Hepatocyte (in vitro differentiated cells): ENCODE measurements around the gene KRT8. TPM values are rescaled to one million over a fixed set of nuclear protein-coding genes. Genes with fewer than 3 reads are reported as not detected.
A peak's percentile ranks its signal among the peaks of the same experiment; 100 is the strongest.

ENCODE experiments used
- DNase-seq: peaks from one replicate; pipeline ENCODE4 v3.0.0-alpha.2; 2016; ENCODE audit warnings: low spot score
- H2AFZ ChIP-seq: fragments of 200-600 bp; sonication (generic); 2 replicates; pipeline ENCODE4 v1.6.0; 2016; ENCODE audit warnings: antibody characterized with exemption, mild to moderate bottlenecking
- H3K27ac ChIP-seq: fragments of 200-600 bp; sonication (generic); 2 replicates; pipeline ENCODE4 v1.5.1; 2016; ENCODE audit warnings: mild to moderate bottlenecking
- H3K27me3 ChIP-seq: fragments of 200-600 bp; sonication (generic); 2 replicates; pipeline ENCODE4 v1.6.1; 2016
- H3K36me3 ChIP-seq: fragments of 200-600 bp; sonication (generic); replicated peaks from 2 replicates; pipeline ENCODE4 v1.5.1; 2016; ENCODE audit warnings: low read depth; ENCODE audit not compliant: insufficient read depth
- H3K4me1 ChIP-seq: fragments of 200-600 bp; sonication (generic); 2 replicates; pipeline ENCODE4 v1.5.1; 2016; ENCODE audit warnings: mild to moderate bottlenecking, moderate library complexity; ENCODE audit not compliant: insufficient read depth
- H3K4me2 ChIP-seq: fragments of 200-600 bp; sonication (generic); 2 replicates; pipeline ENCODE4 v1.6.0; 2016
- H3K4me3 ChIP-seq: fragments of 200-600 bp; sonication (generic); 2 replicates; pipeline ENCODE4 v1.5.1; 2016; ENCODE audit warnings: mild to moderate bottlenecking
- H3K79me2 ChIP-seq: fragments of 200-600 bp; sonication (generic); 2 replicates; pipeline ENCODE4 v1.6.0; 2017; ENCODE audit warnings: mild to moderate bottlenecking
- H3K9me2 ChIP-seq: fragments of 200-600 bp; sonication (generic); replicated peaks from 2 replicates; pipeline ENCODE4 v1.6.0; 2017; ENCODE audit warnings: mild to moderate bottlenecking; ENCODE audit not compliant: insufficient read depth
- H3K9me3 ChIP-seq: fragments of 200-600 bp; sonication (generic); 2 replicates; pipeline ENCODE4 v1.5.1; 2016; ENCODE audit warnings: low read depth, mild to moderate bottlenecking
- H4K20me1 ChIP-seq: fragments of 200-600 bp; sonication (generic); 2 replicates; pipeline ENCODE4 v1.6.0; 2016; ENCODE audit warnings: mild to moderate bottlenecking; ENCODE audit not compliant: insufficient read depth, poor library complexity, severe bottlenecking
- EZH2 ChIP-seq: fragments of 200-600 bp; sonication (generic); IDR thresholded peaks from 2 replicates; pipeline ENCODE4 v1.6.1; 2016; ENCODE audit warnings: antibody characterized with exemption, mild to moderate bottlenecking, borderline replicate concordance
- EZH2phosphoT487 ChIP-seq: fragments of 200-600 bp; sonication (generic); IDR thresholded peaks from one replicate; pipeline ENCODE4 v1.6.1; 2018; ENCODE audit warnings: antibody characterized with exemption, mild to moderate bottlenecking, low read depth, moderate library complexity; ENCODE audit not compliant: unreplicated experiment, severe bottlenecking
- WGBS: methylation state at CpG from one replicate; pipeline ENCODE4 v1.1.6; 2016; ENCODE audit warnings: low lambda C conversion rate; ENCODE audit errors: missing lambda C conversion rate; 5-methylcytosine and 5-hydroxymethylcytosine counted together
- polyA plus RNA-seq: library from polyadenylated mRNA; unstranded; fragments of >200 nt; fragmentation: Nextera tagmentation; extraction: Ambion mirVana; gene quantifications from 2 replicates; pipeline ENCODE4 v1.2.1, GENCODE V29; 2016
- total RNA-seq: library from RNA; depleted of rRNA; stranded (reverse); fragments of >200 nt; gene quantifications from 2 replicates; pipeline ENCODE4 v1.2.3, GENCODE V29; 2014
- TF ChIP-seq, protein P1 (sequence below): fragments of 200-600 bp; sonication (generic); IDR thresholded peaks from 2 replicates; pipeline ENCODE4 v1.5.1; 2016; ENCODE audit warnings: antibody characterized with exemption, mild to moderate bottlenecking; ENCODE audit not compliant: poor library complexity

KRT8 gene
- total and polyA plus RNA-seq, 2 experiments from 2014 or later: 1,381 to 2,058 TPM

DNA sequence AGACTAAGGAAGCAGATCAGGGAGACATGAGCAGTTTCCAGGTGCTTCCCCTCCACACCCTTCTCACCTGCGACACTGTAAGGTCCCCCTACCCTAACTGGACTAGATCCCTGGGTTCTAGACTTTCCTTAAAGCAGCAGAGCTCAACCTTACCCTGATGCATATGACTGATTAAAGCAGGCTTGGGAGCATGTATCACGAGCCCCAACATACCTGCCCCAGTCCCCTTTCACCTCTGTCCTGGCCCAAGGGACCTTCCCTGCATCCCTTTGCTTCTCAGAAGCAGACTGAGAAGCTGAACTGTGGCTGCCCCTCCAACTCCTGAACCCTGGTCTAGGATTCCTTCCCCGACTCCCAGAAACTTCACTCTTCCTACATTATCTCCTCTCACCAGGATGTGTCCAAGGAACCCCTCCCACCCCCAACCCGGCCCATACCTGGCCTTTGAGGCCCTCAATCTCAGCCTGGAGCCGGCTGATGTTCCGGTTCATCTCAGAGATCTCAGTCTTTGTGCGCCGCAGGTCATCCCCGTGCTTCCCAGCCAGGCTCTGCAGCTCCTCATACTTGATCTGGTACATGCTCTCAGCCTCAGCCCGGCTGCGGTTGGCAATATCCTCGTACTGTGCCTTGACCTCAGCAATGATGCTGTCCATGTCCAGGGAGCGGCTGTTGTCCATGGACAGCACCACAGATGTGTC lies 5.4 kb downstream of the KRT8 start:
- H3K27me3 ChIP-seq: no peaks in the 10 kb centered on the region
- peaks cover 49% of the 10 kb centered on the region for H3K79me2 ChIP-seq
- peaks cover 5% of the 10 kb centered on the region for H3K36me3 ChIP-seq
- H3K4me1 ChIP-seq: peaks cover 47% of the 10 kb centered on the region
- no peaks in the 10 kb centered on the region for H3K9me3 ChIP-seq
- H3K9me2 ChIP-seq: no peaks in the 10 kb centered on the region
- H3K4me2 ChIP-seq: peak overlapping the region; percentile 74
- H4K20me1 ChIP-seq: peaks cover 66% of the 10 kb centered on the region
- 89% methylated on average over 13 of the region's 13 CpGs for WGBS
- no peak overlapping the region for H3K4me3 ChIP-seq
- no peak overlapping the region for H2AFZ ChIP-seq
- H3K27ac ChIP-seq: peak overlapping the region; percentile 95
- no peak for DNase-seq
- TF ChIP-seq EZH2: no peak
- TF ChIP-seq EZH2phosphoT487: no peak
- TF ChIP-seq, protein P1, sequence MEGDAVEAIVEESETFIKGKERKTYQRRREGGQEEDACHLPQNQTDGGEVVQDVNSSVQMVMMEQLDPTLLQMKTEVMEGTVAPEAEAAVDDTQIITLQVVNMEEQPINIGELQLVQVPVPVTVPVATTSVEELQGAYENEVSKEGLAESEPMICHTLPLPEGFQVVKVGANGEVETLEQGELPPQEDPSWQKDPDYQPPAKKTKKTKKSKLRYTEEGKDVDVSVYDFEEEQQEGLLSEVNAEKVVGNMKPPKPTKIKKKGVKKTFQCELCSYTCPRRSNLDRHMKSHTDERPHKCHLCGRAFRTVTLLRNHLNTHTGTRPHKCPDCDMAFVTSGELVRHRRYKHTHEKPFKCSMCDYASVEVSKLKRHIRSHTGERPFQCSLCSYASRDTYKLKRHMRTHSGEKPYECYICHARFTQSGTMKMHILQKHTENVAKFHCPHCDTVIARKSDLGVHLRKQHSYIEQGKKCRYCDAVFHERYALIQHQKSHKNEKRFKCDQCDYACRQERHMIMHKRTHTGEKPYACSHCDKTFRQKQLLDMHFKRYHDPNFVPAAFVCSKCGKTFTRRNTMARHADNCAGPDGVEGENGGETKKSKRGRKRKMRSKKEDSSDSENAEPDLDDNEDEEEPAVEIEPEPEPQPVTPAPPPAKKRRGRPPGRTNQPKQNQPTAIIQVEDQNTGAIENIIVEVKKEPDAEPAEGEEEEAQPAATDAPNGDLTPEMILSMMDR: no peak

DNA sequence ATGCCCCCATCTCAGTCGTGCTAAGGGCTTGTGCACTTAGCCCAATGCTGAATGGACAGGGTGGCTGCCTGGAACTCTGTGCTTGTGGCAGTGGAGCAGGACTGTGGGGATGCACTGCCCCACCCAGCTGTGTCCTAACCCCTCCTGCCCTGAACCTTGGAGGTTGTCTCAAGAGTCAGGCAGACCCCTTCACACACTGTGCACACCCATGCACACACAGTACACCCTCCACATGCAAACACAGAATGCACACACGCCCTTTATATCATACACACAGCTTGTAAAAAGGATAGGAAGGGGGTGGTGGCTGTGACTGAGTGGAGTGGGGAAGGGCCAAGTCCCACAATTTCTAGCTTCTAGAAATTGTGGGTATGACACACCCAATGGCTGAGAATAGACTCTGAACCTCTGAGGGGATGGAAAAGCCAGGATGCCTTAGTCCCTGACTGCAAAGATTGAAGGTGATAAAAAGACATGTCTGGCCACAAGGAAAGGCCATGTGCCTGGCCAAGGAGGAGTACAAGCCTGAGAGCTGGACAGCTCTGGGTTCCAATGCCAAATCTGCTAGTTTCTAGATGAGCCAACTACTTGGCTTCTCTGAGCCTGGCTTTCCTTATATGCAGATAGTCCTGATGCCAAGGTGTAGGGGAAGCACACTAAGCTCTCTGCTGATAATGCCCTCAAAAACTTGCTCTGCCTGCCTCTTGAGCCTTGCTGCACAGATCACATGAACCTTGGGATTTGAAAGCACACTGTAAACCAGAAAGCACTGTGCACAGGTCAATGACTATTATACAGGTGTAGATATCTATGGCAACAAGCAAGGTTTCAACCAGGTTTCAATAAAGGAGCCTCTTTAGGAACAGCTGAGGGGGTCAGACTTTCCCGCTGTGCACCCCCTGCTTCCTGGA lies 8.4 kb downstream of the KRT8 start:
- peak; percentile 57 for DNase-seq
- Histone ChIP-seq H4K20me1 (peaks cover 39% of the 10 kb centered on the region), H3K4me1 (peaks cover 40% of the 10 kb centered on the region), H3K9me3 (no peaks in the 10 kb centered on the region), H3K9me2 (no peaks in the 10 kb centered on the region), H3K79me2 (peaks cover 21% of the 10 kb centered on the region), H3K27ac (peak overlapping the region; percentile 76), H2AFZ (no peak overlapping the region), H3K36me3 (peaks cover 5% of the 10 kb centered on the region), H3K4me2 (peak overlapping the region; percentile 13), H3K27me3 (no peaks in the 10 kb centered on the region), H3K4me3 (no peak overlapping the region)
- TF ChIP-seq, protein P1: no peak
- no peak for TF ChIP-seq EZH2
- TF ChIP-seq EZH2phosphoT487: no peak
- WGBS: 55% methylated on average over 3 of the region's 3 CpGs

DNA sequence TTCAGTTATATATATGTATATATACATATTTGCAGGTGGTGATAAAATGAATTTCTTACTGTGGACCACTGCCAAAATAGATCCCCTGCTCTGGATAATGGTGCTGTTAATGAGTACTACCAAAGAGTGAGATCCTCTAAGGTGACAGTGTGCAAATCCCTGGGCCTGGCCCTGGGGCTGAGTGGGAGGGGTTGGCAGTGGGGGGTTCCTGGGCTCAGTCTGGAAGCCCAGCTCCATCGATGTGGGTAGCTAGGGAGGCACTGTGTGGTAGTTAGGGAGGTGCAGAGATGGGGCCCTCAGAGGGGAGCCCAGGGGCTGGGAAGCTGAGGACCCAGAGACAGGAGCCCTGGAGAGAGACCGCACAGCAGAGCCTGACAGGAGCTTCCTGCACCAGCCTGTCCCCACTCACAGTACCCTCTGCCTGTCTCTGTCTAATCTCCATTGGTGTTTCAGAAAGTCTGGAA lies 9.1 kb downstream of the KRT8 start:
- H3K27ac ChIP-seq: peak overlapping the region; percentile 76
- peaks cover 32% of the 10 kb centered on the region for H4K20me1 ChIP-seq
- peaks cover 35% of the 10 kb centered on the region for H3K4me1 ChIP-seq

More for the DNA sequence above, 9.1 kb downstream of the KRT8 start:
- H3K9me2 ChIP-seq: no peaks in the 10 kb centered on the region
- no peaks in the 10 kb centered on the region for H3K9me3 ChIP-seq
- H3K4me2 ChIP-seq: no peak overlapping the region
- WGBS: 42% methylated on average over 2 of the region's 2 CpGs
- H3K36me3 ChIP-seq: peaks cover under 1% of the 10 kb centered on the region
- H2AFZ ChIP-seq: no peak overlapping the region
- H3K27me3 ChIP-seq: no peaks in the 10 kb centered on the region
- peaks cover 14% of the 10 kb centered on the region for H3K79me2 ChIP-seq
- no peak overlapping the region for H3K4me3 ChIP-seq
- DNase-seq: peak; percentile 67
- no peak for TF ChIP-seq EZH2
- TF ChIP-seq, protein P1: no peak
- TF ChIP-seq EZH2phosphoT487: no peak
